EL (cell line): ENCODE measurements around the gene E2F6.

ENCODE experiments used
- DNase-seq: peaks from one replicate; pipeline ENCODE4 v3.0.0-alpha.2; 2016

The E2F6 gene

DNA sequence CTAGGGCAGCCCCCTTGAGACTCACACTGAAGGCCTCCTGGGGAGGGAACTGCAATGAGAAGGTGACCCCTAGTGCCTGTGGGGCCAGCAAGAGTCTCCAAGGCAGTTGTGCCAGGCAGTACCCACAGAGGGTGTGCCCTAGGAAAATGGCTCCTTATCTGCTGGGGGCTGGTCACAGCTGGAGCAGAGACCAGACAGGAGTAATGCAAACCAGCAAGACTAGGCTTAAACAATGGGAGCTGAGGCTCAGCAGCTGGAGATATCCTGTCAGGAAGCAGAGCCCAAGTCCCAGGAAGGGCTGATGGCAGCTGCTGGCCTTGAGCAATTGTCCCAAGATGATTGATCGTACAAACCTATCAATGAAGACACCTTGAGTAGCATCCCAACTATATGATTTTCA lies 26.8 kb upstream of the E2F6 start:
- DNase-seq: no peak

DNA sequence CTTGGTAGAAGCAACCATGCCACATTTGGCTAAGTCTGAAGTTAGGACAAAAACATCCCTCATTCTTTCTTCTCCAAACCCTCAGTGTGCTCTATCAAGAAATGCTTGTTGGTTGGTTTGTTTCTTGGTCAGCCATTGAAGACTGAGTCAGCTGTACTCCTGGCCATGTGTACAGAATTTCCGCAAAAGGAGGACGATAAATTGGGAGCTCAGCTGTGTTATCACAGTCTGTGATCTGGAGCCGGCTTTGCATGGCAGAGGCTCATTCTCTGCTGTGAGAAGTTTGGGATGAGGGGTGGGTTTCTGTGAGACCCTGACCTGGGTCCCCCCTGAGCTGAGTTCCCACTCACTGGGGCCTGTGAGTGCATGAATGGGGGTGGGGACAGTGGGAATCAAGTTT lies 26.3 kb upstream of the E2F6 start:
- no peak for DNase-seq

DNA sequence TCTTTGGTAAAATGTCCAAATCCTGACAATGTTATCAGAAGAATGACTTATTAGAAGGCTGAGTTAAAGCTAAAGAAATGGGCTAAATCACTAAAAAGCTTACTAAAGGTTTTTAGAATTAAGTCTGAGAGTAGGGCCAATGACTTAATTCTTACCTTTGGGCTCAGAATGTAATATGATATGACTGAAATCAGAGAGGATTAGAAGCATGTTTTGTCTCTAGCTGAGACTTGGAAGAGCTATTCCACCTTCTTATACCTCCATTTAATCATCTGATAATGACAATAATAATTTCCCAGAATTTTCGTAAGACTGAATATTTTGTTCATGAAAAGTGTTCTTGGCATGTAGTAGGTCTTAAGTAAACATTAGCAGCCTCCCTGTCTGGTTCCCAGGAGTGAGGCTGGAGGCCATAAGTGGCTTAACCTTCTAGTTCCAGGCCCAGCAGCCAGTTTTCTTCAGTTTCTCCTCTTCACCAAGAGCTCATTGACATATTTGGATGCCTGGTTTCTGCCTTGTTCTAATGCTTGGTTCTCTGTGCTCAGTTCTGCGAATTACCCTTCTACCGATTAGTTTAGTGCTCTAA lies 25.5 kb upstream of the E2F6 start:
- no peak for DNase-seq

DNA sequence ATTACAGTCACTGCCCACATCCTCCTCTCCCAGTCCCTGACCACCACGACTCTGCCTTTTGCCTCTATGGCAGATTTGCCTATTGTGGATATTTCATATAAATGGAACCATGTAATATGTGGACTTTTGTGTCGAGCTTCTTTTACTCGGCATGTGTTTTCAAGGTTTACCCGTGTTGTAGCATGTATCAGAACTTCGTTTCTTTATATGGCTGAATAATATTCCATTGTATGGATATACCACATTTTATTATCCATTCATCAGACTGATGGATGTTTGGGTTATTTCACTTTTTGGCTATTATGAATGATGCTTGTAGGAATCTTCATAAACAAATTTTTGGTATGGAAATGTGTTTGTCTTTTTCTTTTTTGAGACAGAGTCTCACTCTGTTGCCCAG lies 24.2 kb upstream of the E2F6 start:
- no peak for DNase-seq

DNA sequence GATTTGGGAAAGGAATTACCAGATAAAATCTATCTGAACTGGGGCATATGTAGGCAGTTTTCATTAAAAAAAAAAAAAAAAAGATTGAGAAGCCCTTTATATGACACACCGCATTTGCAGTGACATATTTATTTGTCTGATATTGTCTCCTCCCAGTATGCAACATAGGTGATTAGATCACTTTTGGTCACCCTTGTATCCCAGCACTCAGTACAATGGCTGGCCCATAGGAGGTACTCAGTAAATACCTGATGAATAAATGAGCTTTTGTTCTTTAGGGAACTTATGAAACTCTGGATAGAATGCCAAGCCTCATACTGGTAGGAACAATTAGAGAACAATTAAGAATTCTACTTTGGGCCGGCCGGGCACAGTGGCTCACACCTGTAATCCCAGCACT lies 22.8 kb upstream of the E2F6 start:
- no peak for DNase-seq

DNA sequence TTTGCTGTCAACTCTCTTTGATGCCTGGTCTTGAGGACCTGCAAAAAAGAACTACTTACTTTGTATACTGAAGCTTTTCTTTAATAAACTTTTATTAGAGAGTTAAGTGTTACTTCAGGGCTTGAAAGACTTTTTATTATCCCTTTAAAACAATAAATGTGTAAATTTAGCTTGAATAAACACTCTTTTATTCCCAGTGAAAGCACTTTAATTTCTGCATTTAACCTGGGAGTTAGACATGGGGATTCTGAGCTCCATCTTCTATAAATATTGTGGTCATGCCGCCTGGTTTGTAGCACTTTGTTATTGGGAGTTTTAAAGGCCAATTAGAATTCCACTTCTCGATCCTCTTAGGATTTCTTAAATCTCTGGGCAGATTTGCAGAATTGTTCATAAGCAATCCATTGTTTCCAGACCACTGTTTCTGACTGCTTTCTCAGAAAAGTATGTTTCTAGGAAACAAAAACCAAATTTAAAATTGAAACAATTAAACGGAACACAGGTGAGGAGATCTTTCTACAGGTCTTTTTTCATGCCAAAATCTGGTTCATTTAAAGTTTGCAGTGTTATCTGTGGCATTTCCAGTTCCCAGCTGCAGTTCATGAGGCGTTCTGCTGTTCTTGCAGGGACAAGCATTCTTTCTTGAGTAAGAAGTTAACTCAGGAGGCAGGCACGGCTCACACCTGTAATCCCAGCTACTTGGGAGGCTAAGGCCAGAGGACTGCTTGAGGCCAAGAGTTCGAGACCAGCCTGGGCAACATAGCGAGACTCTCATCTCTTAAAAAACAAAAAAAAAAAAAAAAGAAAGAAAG lies 18.1 kb upstream of the E2F6 start:
- no peak for DNase-seq

DNA sequence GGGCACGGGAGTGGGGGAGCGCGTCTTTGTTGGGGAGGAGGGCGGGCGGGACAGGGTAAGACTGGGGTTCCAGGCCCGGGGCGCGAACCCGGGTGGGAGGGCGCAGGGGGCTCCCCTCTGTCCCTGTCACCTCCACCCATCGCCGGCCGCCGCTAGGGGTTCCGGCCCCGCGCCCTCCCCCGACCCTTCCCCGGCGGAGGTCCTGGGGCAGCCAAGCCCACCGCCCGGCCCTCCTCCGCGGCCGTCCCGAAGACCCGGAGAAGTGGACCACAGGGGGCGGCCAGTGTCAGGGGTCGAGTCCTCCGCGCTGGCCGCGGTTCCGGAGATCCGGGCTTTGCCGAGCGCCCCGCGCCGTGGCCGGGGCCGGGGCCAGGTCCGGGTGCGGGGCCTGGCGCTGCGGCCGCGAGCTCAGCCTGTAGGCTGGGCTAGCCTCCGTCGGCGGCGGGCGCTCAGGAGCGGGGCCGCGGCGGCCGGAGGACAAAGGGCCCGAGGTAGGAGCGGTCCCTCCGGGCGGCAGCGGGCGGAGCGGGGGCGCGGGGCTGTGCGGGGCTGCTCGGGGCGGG lies 16.6 kb upstream of the E2F6 start:
- DNase-seq: no peak

DNA sequence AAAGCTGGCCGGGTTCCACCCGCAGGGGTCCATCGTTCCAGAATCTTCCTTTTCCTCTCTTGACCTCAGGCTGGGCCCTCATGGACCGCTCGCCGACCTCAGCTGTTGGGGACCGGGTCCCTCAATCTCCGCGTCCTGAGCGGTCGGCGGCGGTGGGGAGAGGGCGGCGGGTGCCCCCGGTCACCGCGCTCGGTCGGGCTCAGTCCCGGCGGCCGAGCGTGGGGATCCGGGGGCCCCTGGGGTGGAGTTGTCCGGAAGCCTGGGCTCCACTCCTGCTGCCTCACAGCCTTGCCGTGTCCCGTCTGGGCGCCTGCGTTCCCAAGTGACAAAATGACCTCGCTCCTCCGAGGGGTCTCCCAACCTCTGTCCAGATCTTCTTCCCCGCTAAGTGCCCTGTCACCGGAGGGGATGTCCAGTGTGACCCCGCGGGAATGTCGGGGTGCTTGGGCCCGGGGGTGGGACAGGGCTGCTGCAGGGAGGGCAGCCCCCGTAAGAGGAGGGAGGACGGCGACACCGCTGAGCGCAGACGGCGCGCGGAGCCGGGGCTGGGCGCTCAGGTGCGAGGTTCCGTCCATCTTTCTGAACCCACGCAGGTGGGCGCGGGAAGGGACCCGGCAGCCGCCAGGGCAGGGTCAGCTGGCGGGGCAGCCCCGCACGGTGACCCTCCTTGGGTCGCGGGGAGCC lies 16.0 kb upstream of the E2F6 start:
- no peak for DNase-seq

DNA sequence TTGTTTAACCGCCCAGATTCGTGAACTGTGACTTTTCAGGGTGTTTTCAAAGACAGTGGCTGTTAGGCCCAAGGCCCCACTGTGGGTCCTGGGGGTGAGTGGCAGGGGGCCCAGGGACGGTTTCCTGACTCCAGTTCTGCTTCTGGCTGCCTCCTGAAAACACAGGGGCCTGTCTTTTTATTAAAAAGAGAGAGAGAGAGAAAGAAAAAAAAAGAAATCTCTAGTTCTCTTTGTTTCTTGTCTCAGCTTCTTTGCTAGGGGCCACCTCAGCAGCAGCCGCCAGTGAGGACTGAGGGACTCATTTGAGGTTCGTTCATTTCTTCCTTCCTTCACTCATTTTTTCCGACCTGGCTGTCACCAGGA lies 15.4 kb upstream of the E2F6 start:
- no peak for DNase-seq

DNA sequence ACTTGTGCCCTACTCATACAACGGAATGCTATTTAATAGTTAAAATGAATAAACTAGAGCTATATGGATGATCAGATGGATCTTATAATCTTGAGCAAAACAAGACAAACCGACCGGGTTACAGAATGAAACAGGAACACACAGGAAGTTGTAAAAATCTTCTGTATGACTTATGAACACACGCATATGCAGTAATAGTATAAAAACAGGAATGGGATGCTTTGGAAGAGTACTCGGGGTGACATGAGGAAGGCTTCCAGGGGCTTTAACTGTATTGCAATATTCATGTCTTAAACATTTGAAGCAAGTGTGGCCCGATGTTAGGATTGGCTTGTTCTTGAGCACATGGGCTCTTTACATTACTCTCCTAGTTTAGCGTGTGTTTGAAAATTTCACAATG lies 14.9 kb upstream of the E2F6 start:
- DNase-seq: no peak

DNA sequence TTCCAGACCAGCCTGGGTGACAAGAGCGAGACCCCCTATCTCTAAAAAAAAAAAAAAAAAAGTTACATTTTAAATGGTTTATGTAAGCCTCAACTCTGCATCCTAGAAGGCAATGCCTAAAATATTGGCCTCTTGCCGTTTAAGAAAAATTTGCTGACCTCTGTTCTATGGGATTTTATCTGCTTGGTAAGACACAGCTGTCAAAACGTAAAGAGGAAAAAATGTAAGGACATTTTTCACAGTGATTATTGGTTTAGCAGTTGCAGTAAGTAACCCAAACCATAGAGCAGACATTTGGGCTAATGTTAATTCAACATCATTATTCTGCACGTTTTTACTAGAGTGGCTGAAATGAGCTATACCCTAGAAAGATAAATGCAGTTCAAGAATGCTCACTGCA lies 14.4 kb upstream of the E2F6 start:
- DNase-seq: no peak

DNA sequence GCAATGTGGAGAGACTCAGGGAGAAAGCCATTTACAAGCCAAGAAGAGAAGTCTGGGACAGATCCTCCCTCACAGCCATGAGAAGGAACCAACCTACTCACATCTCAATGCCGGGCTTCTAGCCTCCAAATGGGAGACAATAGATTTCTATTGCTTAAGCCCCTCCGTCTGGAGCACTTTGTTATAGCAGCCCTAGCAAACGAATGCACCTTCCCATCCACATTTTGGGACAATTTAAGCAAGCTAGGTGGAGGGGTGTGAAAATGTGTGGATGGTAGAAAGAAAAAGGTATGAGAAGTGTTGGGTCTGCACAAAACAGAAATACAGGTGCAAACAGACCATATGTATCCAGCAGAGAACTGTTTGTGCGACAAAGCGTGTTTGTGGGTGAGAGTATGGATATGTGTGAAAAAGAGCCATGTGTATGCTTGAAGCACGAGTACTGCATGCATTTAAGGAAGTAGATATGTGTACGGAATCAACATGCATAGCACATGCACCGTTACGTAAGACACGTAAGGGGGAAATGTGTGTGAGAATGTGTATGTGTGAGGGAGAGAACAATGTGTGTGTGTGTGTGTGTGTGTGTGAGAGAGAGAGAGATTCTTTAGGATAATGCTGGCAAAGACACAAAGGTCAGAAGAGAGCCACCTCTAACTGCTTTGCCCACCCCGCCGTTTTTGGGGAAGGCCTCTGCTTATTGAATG lies 13.1 kb upstream of the E2F6 start:
- no peak for DNase-seq

DNA sequence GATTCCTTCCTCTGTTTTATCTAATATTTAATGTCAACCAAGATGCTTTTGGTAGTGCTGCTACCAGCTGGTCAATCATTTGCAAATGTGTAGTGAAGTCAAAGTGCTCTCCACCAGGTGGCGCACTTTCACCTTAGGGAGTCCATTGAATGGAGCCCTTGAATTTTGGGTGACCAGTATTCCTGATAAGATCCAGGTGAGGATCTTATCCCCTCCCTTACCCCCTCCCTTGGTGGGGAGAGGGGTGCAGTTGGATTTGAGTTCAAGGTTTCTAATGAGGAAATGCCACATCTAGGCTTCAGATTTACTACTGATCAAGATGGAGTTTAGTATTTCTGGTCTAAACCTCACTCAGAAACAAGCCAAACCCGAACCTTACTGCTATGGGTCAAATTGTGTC lies 12.0 kb upstream of the E2F6 start:
- peak; percentile 73 for DNase-seq

DNA sequence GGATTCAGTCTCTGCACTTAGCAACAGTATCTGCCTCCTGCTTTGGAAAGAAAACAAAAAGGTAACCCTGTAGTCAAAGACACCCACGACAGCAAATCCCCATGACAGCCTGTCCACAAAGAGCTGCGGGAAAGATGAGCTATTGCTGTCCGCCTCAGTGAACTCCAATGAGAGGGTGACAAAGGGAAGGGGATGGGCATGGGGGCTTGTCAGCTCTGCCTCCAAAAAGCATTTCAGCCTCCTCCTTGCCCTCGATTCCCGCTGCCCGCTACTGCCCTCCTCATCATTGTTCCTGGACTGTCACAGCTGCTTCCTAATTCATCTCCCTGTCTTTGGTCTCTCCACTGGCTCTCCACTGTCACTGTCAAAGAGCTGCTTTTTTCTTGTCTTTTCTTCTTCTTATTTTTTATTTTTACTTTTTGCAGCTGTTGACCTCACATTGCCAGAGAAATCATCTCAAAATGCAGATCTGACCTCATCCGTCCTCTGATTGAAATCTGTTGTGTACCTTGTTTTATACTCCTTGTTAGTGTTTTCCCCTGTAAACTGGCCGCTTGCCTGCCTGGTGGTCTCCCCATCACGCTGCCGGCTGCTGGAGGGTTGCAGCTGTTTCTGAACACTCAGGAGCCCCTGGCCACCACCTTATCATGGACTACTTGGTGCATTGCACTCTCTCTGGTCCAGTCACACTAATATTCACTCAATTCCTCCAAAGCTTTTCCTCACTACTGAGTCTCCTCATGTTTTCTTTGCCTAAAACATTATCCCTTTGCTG lies 7.9 kb upstream of the E2F6 start:
- DNase-seq: no peak

DNA sequence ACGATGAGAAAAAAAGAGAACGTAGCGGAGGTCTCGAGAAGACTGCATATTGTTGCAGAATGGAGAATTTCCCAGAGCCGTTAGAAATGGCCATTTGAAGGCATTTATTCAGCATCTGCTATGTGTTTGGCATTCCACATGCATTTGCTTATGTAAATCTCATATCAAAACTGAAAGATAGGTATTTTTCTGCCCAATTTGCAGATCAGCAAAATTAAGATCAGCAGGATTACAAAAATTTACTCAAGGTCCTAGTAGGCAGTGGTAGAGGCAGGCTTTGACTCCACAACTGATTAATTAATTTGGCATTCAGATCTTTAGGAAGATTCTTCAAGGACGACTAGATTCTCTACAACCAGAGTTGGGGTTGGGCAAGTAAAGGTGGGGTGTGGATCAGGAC lies 1.8 kb upstream of the E2F6 start:
- no peak for DNase-seq

DNA sequence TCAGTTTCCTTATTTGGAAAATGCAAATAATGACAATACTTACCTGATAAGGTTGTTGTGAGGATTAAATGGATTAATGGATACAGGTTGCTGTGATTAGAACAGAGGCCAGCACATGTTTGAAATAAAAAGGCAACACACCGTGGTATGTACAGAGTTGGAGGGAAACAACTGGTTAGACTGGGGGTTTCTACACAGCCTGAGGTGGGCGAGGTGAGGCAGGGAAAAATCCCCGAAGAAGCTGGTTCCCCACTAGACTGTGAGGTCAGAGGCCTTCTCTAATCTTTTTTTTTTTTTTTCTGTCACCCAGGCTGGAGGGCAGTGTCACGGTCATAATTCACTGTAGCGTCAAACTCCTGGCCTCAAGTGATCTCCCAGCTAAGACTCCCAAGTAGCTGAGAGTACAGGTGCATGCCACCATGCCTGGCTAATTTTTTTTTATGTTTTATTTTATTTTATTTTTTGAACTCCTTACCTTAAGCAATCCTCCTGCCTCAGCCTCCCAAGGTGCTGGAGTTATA lies 1.2 kb upstream of the E2F6 start:
- no peak for DNase-seq

DNA sequence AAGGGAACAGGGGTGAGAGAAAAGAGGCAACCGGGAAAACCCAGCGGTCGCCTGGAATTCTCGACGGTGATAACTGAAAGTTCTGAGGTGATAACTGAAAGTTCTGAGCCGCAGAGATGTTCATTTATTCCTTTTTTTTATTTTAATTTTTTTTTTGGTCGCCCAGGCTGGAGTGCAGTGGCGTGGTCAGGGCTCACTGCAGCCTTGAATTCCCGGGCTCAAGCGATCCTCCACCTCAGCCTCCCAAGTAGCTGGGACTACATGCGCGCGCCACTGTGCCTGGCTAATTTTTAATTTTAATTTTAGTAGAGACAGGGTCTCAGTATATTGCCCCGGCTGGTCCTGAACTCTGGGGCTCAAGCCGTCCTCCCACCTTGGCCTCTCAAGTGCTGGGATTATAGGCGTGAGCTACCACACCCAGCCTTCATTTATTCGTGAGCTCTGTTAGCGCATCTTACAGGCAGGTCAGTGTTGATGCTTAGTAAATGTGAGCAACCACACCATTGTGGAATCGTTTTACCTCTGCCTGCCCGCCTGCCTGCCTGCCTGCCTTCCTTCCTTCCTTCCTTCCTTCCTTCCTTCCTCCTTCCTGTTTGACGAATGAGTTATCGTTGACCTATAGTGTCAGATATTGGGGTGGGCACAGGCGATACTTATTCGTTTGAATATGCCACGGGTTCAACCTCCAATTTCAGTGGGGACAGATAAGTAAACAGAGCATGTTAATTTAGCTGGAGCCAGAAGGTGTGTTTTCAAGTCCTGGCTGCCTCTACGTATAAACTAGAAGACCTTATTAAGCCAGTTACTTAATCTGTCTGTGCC lies 557 bp upstream of the E2F6 start:
- DNase-seq: no peak

DNA sequence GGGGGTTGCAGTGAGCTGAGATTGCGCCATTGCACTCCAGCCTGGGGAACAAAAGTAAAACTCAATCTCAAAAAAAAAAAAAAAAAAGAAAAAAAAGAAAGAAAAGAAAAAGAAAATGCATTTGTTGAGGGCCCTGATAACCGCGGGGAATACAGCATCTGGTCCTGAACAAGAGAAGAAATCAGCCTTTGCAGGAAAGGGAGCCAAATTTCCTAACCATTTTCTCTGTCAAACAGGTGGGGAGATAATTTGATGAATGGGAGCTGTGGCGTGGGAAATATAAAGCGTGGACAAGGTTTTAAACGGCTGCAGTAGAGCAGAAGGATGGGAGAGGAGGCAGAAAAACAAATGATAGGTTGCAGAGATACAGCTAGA lies 864 bp downstream of the E2F6 start:
- DNase-seq: no peak

DNA sequence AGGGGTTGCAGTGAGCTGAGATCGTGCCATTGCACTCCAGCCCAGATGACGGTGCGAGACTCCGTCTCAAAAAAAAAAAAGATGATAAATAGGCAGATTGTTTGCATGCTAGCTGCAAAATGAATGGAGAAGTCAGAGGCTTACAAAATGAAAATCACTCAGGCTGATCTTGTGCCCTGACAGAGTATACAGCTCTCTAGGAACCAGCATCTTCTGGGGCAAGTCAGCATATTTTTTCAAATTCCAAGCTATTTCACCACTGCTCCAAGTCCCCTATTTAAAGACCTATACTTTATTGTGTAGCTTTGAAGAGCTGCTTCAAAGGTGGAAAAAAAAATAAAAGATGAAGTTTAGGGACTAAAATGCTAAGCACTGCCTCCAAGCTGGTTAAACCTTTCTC lies 6.1 kb downstream of the E2F6 start:
- DNase-seq: no peak

DNA sequence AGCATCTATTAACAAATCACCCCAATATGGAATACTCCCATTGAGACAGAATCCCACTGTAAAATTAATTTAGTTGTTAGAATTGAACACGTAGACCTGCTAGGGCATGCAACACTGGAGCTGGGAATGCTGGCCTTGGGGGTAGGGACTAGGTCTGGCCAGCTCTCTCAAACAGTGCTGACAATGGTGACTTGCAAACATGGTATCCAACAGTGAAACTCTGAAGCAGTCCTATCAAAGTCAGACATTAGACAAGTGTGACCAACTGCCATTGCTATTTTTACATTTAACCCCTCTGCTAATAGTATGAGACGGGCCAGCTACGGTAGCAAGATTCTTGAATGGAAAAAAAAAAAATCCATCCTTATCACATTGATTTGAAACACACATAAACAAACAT lies 7.2 kb downstream of the E2F6 start:
- no peak for DNase-seq

DNA sequence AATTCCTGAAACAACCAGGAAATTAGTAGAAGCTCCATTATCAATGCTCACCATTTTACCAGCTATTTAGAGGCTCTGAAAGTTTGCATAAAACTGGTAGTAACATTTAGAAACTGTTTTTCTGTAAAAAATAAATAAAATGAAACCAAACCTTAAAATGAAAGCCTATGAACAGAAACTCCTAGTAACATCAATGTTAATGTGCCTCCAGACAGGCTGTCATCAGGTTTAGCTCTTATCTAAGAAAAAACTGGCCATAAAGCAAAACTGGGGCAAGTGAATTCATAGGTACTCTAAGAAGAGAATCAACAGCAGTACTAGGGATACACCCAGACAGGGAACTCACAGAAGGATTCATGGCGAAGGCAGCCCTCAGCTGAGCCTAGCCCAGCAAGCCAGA lies 8.0 kb downstream of the E2F6 start:
- no peak for DNase-seq

DNA sequence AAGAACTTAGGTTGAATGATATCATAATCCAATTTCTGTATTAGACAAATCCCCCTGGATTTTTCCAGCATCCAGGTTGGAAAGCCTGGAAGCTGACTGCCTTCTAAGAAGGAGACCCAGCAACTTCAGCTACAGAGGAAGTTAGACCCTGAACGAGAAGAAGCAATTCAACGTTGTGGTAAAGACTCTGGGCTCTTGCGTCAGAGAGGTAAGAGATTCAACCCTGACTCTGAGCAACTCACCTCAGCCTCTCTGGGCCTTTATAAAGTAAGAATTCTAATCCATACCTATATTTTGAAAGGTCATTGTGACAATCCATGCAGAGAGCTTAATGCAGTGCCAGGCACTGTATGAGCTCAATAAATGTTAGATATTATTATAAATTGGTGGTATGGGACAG lies 9.7 kb downstream of the E2F6 start:
- no peak for DNase-seq
